Measurements from ENCODE around the gene FAM72C.
"Not testable (repeated sequence)": the region's sequence is repeated elsewhere in the genome, so short reads cannot be mapped to it uniquely, and the experiment has no call there.

DNA sequence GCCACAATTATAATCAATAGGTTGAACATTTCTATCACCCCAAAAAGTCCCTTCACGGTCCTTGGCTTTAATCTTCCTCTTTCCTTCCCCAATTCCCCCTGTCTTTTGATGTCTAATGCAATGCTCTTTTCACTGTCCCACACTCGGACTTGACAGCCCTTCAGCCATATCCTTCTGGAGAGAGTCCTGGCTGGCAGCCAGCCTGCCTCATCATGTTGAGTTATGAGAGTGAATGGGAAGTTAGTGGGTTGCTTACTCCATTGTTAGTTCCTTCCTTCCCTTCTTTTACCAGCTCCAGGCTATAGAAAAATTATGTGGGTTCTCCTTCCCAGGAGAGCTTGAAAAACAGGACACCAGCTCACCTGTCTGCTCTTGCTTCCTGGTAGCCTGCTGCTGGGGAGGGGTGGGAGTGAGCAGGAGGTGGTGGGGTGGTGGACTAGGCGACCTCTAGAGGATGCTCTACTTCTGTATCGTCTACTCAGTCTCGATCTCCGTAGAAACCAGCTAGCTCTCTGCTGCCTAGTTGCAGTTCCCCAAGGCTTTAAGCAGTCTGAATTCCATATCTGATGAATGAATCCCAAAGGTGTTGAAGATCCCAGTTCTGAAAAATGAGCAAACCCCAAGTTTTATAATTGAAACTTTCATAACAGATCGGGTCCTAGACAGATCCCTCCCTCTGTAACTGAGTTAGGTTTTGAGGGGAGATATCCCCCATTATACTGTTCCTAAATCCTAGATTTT lies 30.5 kb upstream of the FAM72C start:
- TF ChIP-seq, protein P1, sequence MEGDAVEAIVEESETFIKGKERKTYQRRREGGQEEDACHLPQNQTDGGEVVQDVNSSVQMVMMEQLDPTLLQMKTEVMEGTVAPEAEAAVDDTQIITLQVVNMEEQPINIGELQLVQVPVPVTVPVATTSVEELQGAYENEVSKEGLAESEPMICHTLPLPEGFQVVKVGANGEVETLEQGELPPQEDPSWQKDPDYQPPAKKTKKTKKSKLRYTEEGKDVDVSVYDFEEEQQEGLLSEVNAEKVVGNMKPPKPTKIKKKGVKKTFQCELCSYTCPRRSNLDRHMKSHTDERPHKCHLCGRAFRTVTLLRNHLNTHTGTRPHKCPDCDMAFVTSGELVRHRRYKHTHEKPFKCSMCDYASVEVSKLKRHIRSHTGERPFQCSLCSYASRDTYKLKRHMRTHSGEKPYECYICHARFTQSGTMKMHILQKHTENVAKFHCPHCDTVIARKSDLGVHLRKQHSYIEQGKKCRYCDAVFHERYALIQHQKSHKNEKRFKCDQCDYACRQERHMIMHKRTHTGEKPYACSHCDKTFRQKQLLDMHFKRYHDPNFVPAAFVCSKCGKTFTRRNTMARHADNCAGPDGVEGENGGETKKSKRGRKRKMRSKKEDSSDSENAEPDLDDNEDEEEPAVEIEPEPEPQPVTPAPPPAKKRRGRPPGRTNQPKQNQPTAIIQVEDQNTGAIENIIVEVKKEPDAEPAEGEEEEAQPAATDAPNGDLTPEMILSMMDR (IDR thresholded peaks at IDR 0.05 in 4 of 5, conservative IDR thresholded peaks at IDR 0.05 in 1 of 5) = not testable (repeated sequence)
- TF ChIP-seq POLR2A (IDR thresholded peaks at IDR 0.05) = not testable (repeated sequence)

Measured in gastrocnemius medialis (tissue), 4 donors.